Subcutaneous adipose tissue (tissue), 4 donors: ENCODE results near the gene KCTD1. TPM values are rescaled to one million over a fixed set of nuclear protein-coding genes. Genes with fewer than 3 reads are reported as not detected.

Source experiments
- small RNA-seq: library from RNA; depleted of rRNA; stranded (forward); fragments of <200 nt; gene quantifications from one replicate; pipeline ENCODE3, GENCODE V24; 2016
- total RNA-seq, 4 donors: library from RNA; depleted of rRNA; stranded (reverse); fragments of >200 nt; gene quantifications; one replicate each; pipeline ENCODE4 v1.1.0, GENCODE V29; 2016
- TF ChIP-seq, protein P1 (sequence below): fragments of 450-650 bp; IDR thresholded peaks from one replicate; pipeline ENCODE4 v1.5.1; 2016; ENCODE audit warnings: low read depth, mild to moderate bottlenecking, control low read depth, antibody characterized with exemption, moderate library complexity

Gene KCTD1
- total RNA-seq, 4 donors from 2014 or later = 5.9 to 15.8 (median 8.5) TPM

DNA sequence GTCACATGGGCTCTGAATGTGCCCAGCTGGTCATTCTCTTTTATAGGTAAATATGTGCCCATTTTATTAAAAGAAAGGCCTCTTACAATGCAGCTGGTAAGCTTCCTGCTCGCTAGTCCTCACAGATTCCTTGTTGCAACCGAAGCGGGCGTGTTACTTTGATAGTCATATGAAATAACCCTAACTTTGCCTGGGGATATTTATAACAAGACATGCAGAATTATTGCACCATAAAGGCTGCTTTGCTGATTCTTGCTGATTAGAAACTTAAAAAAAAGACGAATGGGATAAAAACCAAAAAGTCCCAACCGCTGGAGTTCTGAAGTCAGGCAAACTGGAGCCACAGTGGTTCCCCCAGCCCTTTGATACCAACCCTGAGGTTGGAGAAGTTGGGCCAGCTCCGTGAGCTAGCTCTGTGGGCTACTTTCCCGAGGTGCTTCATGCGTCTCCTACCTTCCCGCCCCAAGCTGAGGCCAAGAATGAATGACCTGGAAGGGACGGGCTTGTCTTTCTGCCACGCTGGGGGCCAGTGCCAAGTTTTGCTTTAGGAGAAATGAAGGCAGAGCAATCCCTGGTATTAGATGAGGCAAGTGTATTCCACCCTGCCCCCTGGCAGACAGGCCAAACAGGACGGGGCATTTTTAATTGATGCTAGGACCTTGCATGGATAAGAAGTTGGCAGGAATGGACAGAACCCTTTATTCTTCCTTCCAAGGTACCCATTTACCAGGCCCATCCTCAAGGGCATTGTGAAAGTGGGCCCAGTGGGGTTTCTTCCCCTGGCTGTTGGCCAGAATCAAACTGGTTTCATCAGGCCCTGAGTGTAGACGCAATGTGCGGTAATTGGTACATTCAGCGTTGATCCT is 140.4 kb downstream of the KCTD1 start:
- TF ChIP-seq, protein P1, sequence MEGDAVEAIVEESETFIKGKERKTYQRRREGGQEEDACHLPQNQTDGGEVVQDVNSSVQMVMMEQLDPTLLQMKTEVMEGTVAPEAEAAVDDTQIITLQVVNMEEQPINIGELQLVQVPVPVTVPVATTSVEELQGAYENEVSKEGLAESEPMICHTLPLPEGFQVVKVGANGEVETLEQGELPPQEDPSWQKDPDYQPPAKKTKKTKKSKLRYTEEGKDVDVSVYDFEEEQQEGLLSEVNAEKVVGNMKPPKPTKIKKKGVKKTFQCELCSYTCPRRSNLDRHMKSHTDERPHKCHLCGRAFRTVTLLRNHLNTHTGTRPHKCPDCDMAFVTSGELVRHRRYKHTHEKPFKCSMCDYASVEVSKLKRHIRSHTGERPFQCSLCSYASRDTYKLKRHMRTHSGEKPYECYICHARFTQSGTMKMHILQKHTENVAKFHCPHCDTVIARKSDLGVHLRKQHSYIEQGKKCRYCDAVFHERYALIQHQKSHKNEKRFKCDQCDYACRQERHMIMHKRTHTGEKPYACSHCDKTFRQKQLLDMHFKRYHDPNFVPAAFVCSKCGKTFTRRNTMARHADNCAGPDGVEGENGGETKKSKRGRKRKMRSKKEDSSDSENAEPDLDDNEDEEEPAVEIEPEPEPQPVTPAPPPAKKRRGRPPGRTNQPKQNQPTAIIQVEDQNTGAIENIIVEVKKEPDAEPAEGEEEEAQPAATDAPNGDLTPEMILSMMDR = no peak

DNA sequence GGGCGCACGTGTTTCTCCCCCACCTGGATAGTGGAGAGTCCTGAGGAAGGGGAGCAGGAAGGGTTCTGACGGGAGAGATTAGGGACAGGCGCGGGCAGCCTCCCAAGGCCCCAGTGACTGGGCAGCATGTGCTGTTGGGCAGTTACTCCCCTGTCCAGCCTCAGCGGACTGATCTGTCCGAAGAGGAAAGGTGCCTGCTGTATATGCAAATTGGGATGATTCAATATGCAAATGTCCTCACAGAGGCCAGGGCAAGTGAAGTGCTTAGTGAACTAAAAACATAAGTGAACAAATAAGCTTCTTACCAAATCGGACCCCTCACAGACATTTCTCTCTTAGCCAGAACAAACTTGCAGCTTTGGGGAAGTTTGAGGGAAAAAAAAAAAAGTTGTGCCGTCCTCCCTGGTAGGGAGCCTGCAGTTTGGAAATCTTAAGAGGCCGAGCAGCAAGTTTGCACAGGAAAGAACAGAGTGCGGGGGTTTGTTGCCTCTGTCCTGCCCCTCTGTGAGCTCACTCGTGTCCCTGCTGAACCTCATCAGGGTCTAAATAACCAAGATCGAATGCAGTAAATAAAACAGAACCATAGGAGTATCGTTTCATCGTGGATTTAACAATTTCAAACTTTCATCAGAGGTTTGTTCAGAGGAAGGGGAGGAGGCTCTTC is 141.4 kb downstream of the KCTD1 start:
- TF ChIP-seq, protein P1 = no peak

DNA sequence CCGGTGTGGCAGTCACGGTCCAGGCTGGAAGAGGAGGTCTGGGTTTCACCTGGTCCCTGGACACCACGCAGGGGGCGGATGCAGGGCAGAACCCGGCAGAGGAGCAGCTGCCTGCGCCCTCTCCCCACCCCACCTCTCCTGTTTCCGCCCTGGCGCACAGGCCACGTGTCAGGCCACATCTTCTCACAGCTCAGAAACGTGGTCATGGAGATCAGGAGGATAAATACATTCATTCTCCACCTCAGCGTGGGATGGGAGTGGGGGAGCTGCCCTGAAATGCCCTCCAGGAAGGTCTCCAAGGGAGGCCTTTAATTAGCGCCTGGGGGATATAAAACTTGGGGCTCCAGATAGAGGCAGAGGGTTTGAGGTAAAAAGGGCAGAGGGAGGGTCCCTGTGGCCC is 142.0 kb downstream of the KCTD1 start:
- TF ChIP-seq, protein P1 = no peak

DNA sequence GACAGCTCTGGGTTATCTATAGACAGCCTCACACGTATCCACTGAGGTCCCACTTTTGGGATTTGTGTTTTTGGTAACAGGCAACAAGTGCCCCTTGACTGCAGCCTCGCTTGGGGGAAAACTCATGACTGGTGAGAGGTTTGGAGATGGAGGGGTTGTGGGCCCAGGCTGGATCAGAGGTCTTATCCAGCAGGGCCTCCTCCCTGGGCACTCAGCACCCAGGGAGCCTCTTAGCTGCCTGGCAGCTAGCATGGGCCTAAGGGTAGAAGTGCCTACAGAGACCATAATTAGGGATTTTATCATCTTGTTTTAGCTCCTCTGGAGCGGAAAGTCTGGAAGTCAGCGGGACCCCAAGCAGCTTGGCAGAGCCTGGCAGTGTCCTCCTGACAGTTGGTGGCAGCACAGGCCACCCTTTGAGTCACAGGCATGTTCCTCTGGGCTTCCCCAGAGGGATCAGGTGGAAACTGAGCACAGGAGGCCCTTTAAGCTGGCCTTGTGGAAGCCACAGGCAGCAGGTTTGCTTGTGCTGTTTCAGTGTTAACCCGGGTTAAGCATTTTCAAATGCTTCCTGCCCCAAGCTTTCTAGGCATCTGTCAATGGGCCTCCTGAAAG is 143.1 kb downstream of the KCTD1 start:
- TF ChIP-seq, protein P1 = no peak

Small RNAs within 50 kb of the gene (small RNA-seq; reads per million reads assigned to genes)
- not detected for gene MIR8057
